Measurements from ENCODE around the gene EML5. TPM values are rescaled to one million over a fixed set of nuclear protein-coding genes. Genes with fewer than 3 reads are reported as not detected.
"Not testable (repeated sequence)": the region's sequence is repeated elsewhere in the genome, so short reads cannot be mapped to it uniquely, and the experiment has no call there.

EML5 gene
- total and polyA plus RNA-seq, 2 experiments from 2014 or later = 1.4 TPM; not detected in 1

- peaks cover 6% of the 10 kb centered on the region for H3K4me1 ChIP-seq (ENCODE audit: insufficient read depth)
- TF ChIP-seq CTCF (IDR thresholded peaks at IDR 0.05; ENCODE audit: poor library complexity) (no peak), EZH2phosphoT487 (IDR thresholded peaks at IDR 0.05; ENCODE audit: low read depth, severe bottlenecking, unreplicated experiment) (no peak), EZH2 (IDR thresholded peaks at IDR 0.05; ENCODE audit: borderline replicate concordance) (no peak)
- H2AFZ ChIP-seq = no peak overlapping the region
- no peak for DNase-seq (ENCODE audit: low spot score)
- H3K9me2 ChIP-seq (replicated peaks; ENCODE audit: insufficient read depth) = no peaks in the 10 kb centered on the region
- no peak overlapping the region for H3K4me2 ChIP-seq
- no peaks in the 10 kb centered on the region for H3K9me3 ChIP-seq (ENCODE audit: low read depth)
- 57% methylated on average over 2 of the region's 2 CpGs for WGBS (ENCODE audit: low lambda C conversion rate, missing lambda C conversion rate)
- H4K20me1 ChIP-seq (ENCODE audit: insufficient read depth, poor library complexity, severe bottlenecking) = no peaks in the 10 kb centered on the region
- H3K27me3 ChIP-seq = no peaks in the 10 kb centered on the region
- H3K79me2 ChIP-seq = peaks cover 14% of the 10 kb centered on the region
- no peaks in the 10 kb centered on the region for H3K36me3 ChIP-seq (replicated peaks; ENCODE audit: insufficient read depth, low read depth)
- H3K4me3 ChIP-seq = no peak overlapping the region
- H3K27ac ChIP-seq = no peak overlapping the region
Measured at GRCh38 chr14:88821378-88821777, 28.6 kb upstream of the EML5 start.

- H3K27ac ChIP-seq; H3K9me2 ChIP-seq (replicated peaks; ENCODE audit: insufficient read depth); H4K20me1 ChIP-seq (ENCODE audit: insufficient read depth, poor library complexity, severe bottlenecking); H3K9me3 ChIP-seq (ENCODE audit: low read depth); DNase-seq (ENCODE audit: low spot score); H3K79me2 ChIP-seq; H3K4me1 ChIP-seq (ENCODE audit: insufficient read depth); H3K4me2 ChIP-seq; H2AFZ ChIP-seq; H3K27me3 ChIP-seq; H3K36me3 ChIP-seq (replicated peaks; ENCODE audit: insufficient read depth, low read depth); H3K4me3 ChIP-seq: not testable (repeated sequence)
- WGBS (ENCODE audit: low lambda C conversion rate, missing lambda C conversion rate) = 30% methylated on average over 3 of the region's 3 CpGs
Measured at GRCh38 chr14:88819674-88820073, 26.9 kb upstream of the EML5 start.

DNA sequence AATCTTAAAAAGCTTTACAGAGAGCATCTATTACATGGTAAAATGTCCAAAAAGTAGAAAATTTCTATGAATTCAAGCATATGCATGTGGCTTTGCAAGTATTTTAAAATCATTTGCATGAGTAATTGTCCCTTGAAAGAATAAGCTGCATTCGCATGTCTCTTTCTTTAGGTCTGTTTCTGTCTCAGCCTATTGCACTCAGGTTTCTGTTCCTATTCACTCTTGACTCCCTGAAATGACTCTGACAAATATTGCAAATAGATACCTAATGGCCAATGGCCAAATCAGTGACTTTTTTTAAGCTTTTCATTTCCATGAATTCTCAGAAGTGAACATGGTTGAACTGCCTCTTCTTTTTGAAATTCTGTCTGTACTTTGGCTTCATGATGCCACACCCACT, 25.3 kb upstream of the EML5 start:
- no peaks in the 10 kb centered on the region for H3K4me1 ChIP-seq (ENCODE audit: insufficient read depth)
- H4K20me1 ChIP-seq (ENCODE audit: insufficient read depth, poor library complexity, severe bottlenecking) = no peaks in the 10 kb centered on the region
- H3K27me3 ChIP-seq = no peaks in the 10 kb centered on the region
- H2AFZ ChIP-seq = no peak overlapping the region
- 100% methylated on average over 1 of the region's 1 CpG for WGBS (ENCODE audit: low lambda C conversion rate, missing lambda C conversion rate)
- H3K36me3 ChIP-seq (replicated peaks; ENCODE audit: insufficient read depth, low read depth) = no peaks in the 10 kb centered on the region
- no peaks in the 10 kb centered on the region for H3K79me2 ChIP-seq
- no peak overlapping the region for H3K4me3 ChIP-seq
- DNase-seq (ENCODE audit: low spot score) = no peak
- no peak for TF ChIP-seq EZH2phosphoT487 (IDR thresholded peaks at IDR 0.05; ENCODE audit: low read depth, severe bottlenecking, unreplicated experiment)
- H3K9me2 ChIP-seq (replicated peaks; ENCODE audit: insufficient read depth) = no peaks in the 10 kb centered on the region
- no peak overlapping the region for H3K27ac ChIP-seq
- H3K9me3 ChIP-seq (ENCODE audit: low read depth) = no peaks in the 10 kb centered on the region
- H3K4me2 ChIP-seq = no peak overlapping the region

GRCh38 chr14:88815980-88816379, 23.2 kb upstream of the EML5 start:
- TF ChIP-seq CTCF (IDR thresholded peaks at IDR 0.05; ENCODE audit: poor library complexity) (no peak), EZH2 (IDR thresholded peaks at IDR 0.05; ENCODE audit: borderline replicate concordance) (no peak), EZH2phosphoT487 (IDR thresholded peaks at IDR 0.05; ENCODE audit: low read depth, severe bottlenecking, unreplicated experiment) (no peak)
- Histone ChIP-seq H3K27ac (no peak overlapping the region), H3K9me3 (ENCODE audit: low read depth) (no peaks in the 10 kb centered on the region), H3K79me2 (no peaks in the 10 kb centered on the region), H4K20me1 (ENCODE audit: insufficient read depth, poor library complexity, severe bottlenecking) (no peaks in the 10 kb centered on the region), H3K4me3 (no peak overlapping the region), H3K27me3 (no peaks in the 10 kb centered on the region), H2AFZ (no peak overlapping the region), H3K4me1 (ENCODE audit: insufficient read depth) (no peaks in the 10 kb centered on the region), H3K4me2 (no peak overlapping the region), H3K9me2 (replicated peaks; ENCODE audit: insufficient read depth) (no peaks in the 10 kb centered on the region), H3K36me3 (replicated peaks; ENCODE audit: insufficient read depth, low read depth) (no peaks in the 10 kb centered on the region)
- WGBS (ENCODE audit: low lambda C conversion rate, missing lambda C conversion rate) = 93% methylated on average over 4 of the region's 4 CpGs
- no peak for DNase-seq (ENCODE audit: low spot score)

DNA sequence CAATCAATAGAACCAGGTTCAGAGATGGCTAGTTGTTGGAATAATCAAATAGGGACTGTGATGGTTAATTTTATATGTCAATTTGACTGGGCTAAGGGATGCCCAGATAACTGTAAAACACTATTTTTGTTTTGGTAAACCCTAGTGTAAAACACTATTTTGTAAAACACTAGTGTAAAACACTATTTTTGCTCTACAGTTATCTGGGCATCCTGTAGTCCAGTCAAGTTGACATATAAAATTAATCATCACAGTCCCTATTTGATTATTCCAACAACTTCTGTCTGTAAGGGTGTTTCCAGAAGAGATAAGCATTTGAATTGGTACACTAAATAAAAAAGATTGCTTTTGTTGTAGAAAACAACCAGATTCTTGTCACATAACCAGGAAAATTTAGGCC, 15.6 kb upstream of the EML5 start:
- Histone ChIP-seq H3K36me3 (replicated peaks; ENCODE audit: insufficient read depth, low read depth) (no peaks in the 10 kb centered on the region), H3K9me3 (ENCODE audit: low read depth) (no peaks in the 10 kb centered on the region), H3K4me3 (no peak overlapping the region), H3K27me3 (no peaks in the 10 kb centered on the region), H3K9me2 (replicated peaks; ENCODE audit: insufficient read depth) (no peaks in the 10 kb centered on the region), H3K4me1 (ENCODE audit: insufficient read depth) (no peaks in the 10 kb centered on the region), H3K27ac (no peak overlapping the region), H4K20me1 (ENCODE audit: insufficient read depth, poor library complexity, severe bottlenecking) (no peaks in the 10 kb centered on the region), H2AFZ (no peak overlapping the region), H3K79me2 (no peaks in the 10 kb centered on the region), H3K4me2 (no peak overlapping the region)
- TF ChIP-seq CTCF (IDR thresholded peaks at IDR 0.05; ENCODE audit: poor library complexity) (no peak), EZH2 (IDR thresholded peaks at IDR 0.05; ENCODE audit: borderline replicate concordance) (no peak), EZH2phosphoT487 (IDR thresholded peaks at IDR 0.05; ENCODE audit: low read depth, severe bottlenecking, unreplicated experiment) (no peak)
- DNase-seq (ENCODE audit: low spot score) = no peak
